Heart left ventricle (tissue), 13 donors: ENCODE results near the gene CEP290.

Experiments used
- POLR2A ChIP-seq, 2 donors: fragments of 450-650 bp; IDR thresholded peaks; one replicate each; pipeline ENCODE4 v1.6.1; 2017; ENCODE audit warnings: antibody characterized with exemption in 2 of 2, mild to moderate bottlenecking in 2 of 2, moderate library complexity in 2 of 2
- TF ChIP-seq, protein P1 (sequence below), 12 donors: fragments of 200-600 bp; sonication (generic) in 4 of 12; IDR thresholded peaks; one replicate each; pipeline versions ENCODE4 v1.5.0 to v1.8.0; 2018 to 2022; ENCODE audit warnings: antibody characterized with exemption in 12 of 12, mild to moderate bottlenecking in 5 of 12
- donor health status: ischemic (EF 13 %, LVEDD 7.1; RV severe dilation, severe dysfunction).
- donor health status: DM: no; HTN: yes; CAD: no.
- donor health status: DM: no; HTN: no; CAD: no.
- donor health status: ischemic (EF 25% LVEDD 6.9; RV normal size, moderate dysfunction).
- donor health status: ischemic (EF 25% LVEDD 5.7; RV mildly dilated, moderate dysfunction).
- donor health status: ischemic (EF 35%, LVEDD 5.7; RV mildly dilated, moderate dysfunction).
- donor health status: nonischemic (EF 11% LVEDD 7.7; RV severe dilation, severe dysfunction).
- donor health status: DM: yes; HTN: yes; CAD: no.
- donor health status: PGD.
- donor health status: ischemic (EF 29% LVEDD 5.4; RV normal size, mild dysfunction).
- donor health status: nonischemic (EF 23%, LVEDD 6.1; RV moderate dilation, normal function).

DNA sequence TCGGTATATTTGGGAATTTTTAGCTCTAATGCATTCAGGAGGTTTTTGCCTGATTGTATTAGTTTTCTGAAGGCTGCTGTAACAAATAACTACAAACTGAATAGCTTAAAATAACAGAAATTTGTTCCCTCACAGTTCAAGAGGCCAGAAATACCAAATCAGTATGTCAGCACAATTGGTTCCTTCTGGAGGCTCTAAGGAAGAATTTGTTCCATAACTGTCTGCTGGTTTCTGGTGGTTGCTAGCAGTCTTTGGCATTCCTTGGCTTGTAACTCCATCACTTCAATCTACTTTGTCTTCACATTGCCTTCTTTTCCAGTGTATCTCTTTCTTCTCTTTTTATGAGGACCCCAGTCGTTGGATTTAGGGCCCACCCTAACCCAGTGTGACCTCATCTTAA is 21.5 kb upstream of the CEP290 start:
- no peak for TF ChIP-seq POLR2A (IDR thresholded peaks at IDR 0.05)
- TF ChIP-seq, protein P1, sequence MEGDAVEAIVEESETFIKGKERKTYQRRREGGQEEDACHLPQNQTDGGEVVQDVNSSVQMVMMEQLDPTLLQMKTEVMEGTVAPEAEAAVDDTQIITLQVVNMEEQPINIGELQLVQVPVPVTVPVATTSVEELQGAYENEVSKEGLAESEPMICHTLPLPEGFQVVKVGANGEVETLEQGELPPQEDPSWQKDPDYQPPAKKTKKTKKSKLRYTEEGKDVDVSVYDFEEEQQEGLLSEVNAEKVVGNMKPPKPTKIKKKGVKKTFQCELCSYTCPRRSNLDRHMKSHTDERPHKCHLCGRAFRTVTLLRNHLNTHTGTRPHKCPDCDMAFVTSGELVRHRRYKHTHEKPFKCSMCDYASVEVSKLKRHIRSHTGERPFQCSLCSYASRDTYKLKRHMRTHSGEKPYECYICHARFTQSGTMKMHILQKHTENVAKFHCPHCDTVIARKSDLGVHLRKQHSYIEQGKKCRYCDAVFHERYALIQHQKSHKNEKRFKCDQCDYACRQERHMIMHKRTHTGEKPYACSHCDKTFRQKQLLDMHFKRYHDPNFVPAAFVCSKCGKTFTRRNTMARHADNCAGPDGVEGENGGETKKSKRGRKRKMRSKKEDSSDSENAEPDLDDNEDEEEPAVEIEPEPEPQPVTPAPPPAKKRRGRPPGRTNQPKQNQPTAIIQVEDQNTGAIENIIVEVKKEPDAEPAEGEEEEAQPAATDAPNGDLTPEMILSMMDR (IDR thresholded peaks at IDR 0.05) = no peak
